NB4 (cell line): ENCODE measurements around the gene CHD3.

Experiments used
- MYC ChIP-seq: IDR thresholded peaks from 2 replicates; pipeline ENCODE4 v1.6.1; 2011; ENCODE audit warnings: low read depth, low read length
- POLR2A ChIP-seq: IDR thresholded peaks from 2 replicates; pipeline ENCODE4 v1.6.1; 2011; ENCODE audit warnings: mild to moderate bottlenecking; ENCODE audit not compliant: insufficient read length; ENCODE audit errors: extremely low read depth
- TF ChIP-seq, protein P1 (sequence below): IDR thresholded peaks from one replicate; pipeline ENCODE4 v1.5.1; 2012; ENCODE audit warnings: low read depth, low read length
- TF ChIP-seq, protein P2 (sequence below): IDR thresholded peaks from 2 replicates; pipeline ENCODE4 v1.6.1; 2011; ENCODE audit warnings: low read depth, low read length

DNA sequence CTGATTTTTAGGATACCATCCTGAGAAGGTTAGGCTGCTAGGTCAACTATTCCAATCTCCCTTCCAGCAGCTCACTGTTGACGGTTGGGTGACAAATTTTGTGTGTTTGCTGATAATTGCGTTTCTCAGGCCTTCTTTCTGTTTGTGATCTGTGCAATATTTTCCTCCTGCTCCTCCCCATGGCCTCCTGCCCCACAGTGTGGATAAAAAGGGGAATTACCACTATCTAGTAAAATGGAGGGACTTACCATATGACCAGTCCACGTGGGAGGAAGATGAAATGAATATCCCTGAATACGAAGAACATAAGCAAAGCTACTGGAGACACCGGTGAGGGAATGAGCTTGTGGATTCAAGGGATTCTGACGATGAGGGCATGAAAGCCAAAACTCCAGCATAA lies 9.2 kb downstream of the CHD3 start:
- TF ChIP-seq, protein P1, sequence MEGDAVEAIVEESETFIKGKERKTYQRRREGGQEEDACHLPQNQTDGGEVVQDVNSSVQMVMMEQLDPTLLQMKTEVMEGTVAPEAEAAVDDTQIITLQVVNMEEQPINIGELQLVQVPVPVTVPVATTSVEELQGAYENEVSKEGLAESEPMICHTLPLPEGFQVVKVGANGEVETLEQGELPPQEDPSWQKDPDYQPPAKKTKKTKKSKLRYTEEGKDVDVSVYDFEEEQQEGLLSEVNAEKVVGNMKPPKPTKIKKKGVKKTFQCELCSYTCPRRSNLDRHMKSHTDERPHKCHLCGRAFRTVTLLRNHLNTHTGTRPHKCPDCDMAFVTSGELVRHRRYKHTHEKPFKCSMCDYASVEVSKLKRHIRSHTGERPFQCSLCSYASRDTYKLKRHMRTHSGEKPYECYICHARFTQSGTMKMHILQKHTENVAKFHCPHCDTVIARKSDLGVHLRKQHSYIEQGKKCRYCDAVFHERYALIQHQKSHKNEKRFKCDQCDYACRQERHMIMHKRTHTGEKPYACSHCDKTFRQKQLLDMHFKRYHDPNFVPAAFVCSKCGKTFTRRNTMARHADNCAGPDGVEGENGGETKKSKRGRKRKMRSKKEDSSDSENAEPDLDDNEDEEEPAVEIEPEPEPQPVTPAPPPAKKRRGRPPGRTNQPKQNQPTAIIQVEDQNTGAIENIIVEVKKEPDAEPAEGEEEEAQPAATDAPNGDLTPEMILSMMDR, result no peak
- TF ChIP-seq, protein P2, sequence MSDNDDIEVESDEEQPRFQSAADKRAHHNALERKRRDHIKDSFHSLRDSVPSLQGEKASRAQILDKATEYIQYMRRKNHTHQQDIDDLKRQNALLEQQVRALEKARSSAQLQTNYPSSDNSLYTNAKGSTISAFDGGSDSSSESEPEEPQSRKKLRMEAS, result peak; percentile 28; the same call in 1 of the 2 replicates
- no peak for TF ChIP-seq POLR2A
- TF ChIP-seq MYC, result peak; percentile 25; the same call in 1 of the 2 replicates
